ENCODE data around the gene PLIN4. TPM values are rescaled to one million over a fixed set of nuclear protein-coding genes. Genes with fewer than 3 reads are reported as not detected.
A peak's percentile ranks its signal among the peaks of the same experiment; 100 is the strongest.

Gene PLIN4
- total and polyA plus RNA-seq, 2 donors (not counting 1 experiment from before 2014, with no cell fraction given), result 0.07 to 5.3 TPM

GRCh38 chr19:4473763-4474513 lies 44.3 kb downstream of the PLIN4 start:
- Histone ChIP-seq H3K27ac (ENCODE audit: insufficient read depth, low read length) (no peak overlapping the region), H4K20me1 (ENCODE audit: control insufficient read depth, extremely low read depth, insufficient read depth, low read length) (no peaks in the 10 kb centered on the region), H3K36me3 (ENCODE audit: control insufficient read depth, insufficient read depth, low read length) (peaks cover 14% of the 10 kb centered on the region), H3K9ac (ENCODE audit: insufficient read depth, low read length) (no peak overlapping the region), H3K9me3 (ENCODE audit: control insufficient read depth, insufficient read depth, low read depth, low read length) (no peaks in the 10 kb centered on the region), H3K79me2 (ENCODE audit: control insufficient read depth, insufficient read depth, low read length) (peaks cover 30% of the 10 kb centered on the region), H3K4me3 (replicated peaks in 1 of 4; ENCODE audit: control extremely low read depth in 1 of 4, insufficient read depth in 1 of 4, low read depth in 3 of 4, low read length in 4 of 4) (peak overlapping the region; percentile 20 to 86 (median 76)), H3K4me1 (ENCODE audit: control insufficient read depth, extremely low read depth, insufficient read depth, low read length) (no peaks in the 10 kb centered on the region), H2AFZ (ENCODE audit: low read length) (peak overlapping the region; percentile 20), H3K27me3 (ENCODE audit: control insufficient read depth, insufficient read depth, low read length) (no peaks in the 10 kb centered on the region), H3K4me2 (ENCODE audit: extremely low read depth, insufficient read depth, low read length) (peak overlapping the region; percentile 98)
- DNase-seq (ENCODE audit: low read depth in 2 of 2), result peak in 1 of 2 donors; percentile 10
- TF ChIP-seq, protein P1, sequence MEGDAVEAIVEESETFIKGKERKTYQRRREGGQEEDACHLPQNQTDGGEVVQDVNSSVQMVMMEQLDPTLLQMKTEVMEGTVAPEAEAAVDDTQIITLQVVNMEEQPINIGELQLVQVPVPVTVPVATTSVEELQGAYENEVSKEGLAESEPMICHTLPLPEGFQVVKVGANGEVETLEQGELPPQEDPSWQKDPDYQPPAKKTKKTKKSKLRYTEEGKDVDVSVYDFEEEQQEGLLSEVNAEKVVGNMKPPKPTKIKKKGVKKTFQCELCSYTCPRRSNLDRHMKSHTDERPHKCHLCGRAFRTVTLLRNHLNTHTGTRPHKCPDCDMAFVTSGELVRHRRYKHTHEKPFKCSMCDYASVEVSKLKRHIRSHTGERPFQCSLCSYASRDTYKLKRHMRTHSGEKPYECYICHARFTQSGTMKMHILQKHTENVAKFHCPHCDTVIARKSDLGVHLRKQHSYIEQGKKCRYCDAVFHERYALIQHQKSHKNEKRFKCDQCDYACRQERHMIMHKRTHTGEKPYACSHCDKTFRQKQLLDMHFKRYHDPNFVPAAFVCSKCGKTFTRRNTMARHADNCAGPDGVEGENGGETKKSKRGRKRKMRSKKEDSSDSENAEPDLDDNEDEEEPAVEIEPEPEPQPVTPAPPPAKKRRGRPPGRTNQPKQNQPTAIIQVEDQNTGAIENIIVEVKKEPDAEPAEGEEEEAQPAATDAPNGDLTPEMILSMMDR (conservative IDR thresholded peaks at IDR 0.05 in 1 of 2, IDR thresholded peaks at IDR 0.05 in 1 of 2; ENCODE audit: low read depth in 1 of 2, low read length in 2 of 2), result no peak
- TF ChIP-seq EZH2 (IDR thresholded peaks at IDR 0.05; ENCODE audit: low read length, missing control alignments), result no peak

GRCh38 chr19:4473011-4473762 lies 45.1 kb downstream of the PLIN4 start:
- peak overlapping the region; percentile 44 for H3K27ac ChIP-seq (ENCODE audit: insufficient read depth, low read length)
- TF ChIP-seq, protein P1 (conservative IDR thresholded peaks at IDR 0.05 in 1 of 2, IDR thresholded peaks at IDR 0.05 in 1 of 2; ENCODE audit: low read depth in 1 of 2, low read length in 2 of 2), result no peak
- TF ChIP-seq EZH2 (IDR thresholded peaks at IDR 0.05; ENCODE audit: low read length, missing control alignments), result no peak

More at GRCh38 chr19:4473011-4473762, 45.1 kb downstream of the PLIN4 start:
- H4K20me1 ChIP-seq (ENCODE audit: control insufficient read depth, extremely low read depth, insufficient read depth, low read length), result no peaks in the 10 kb centered on the region
- no peaks in the 10 kb centered on the region for H3K9me3 ChIP-seq (ENCODE audit: control insufficient read depth, insufficient read depth, low read depth, low read length)
- peaks cover 12% of the 10 kb centered on the region for H3K36me3 ChIP-seq (ENCODE audit: control insufficient read depth, insufficient read depth, low read length)
- no peaks in the 10 kb centered on the region for H3K27me3 ChIP-seq (ENCODE audit: control insufficient read depth, insufficient read depth, low read length)
- peaks cover 30% of the 10 kb centered on the region for H3K79me2 ChIP-seq (ENCODE audit: control insufficient read depth, insufficient read depth, low read length)
- H3K4me3 ChIP-seq (replicated peaks in 1 of 4; ENCODE audit: control extremely low read depth in 1 of 4, insufficient read depth in 1 of 4, low read depth in 3 of 4, low read length in 4 of 4), result peak overlapping the region; percentile 71 to 90 (median 83)
- H3K4me2 ChIP-seq (ENCODE audit: extremely low read depth, insufficient read depth, low read length), result peak overlapping the region; percentile 98
- no peak overlapping the region for H2AFZ ChIP-seq (ENCODE audit: low read length)
- no peaks in the 10 kb centered on the region for H3K4me1 ChIP-seq (ENCODE audit: control insufficient read depth, extremely low read depth, insufficient read depth, low read length)
- peak overlapping the region; percentile 66 for H3K9ac ChIP-seq (ENCODE audit: insufficient read depth, low read length)
- no peak for DNase-seq (ENCODE audit: low read depth in 2 of 2)
